Hematopoietic multipotent progenitor cell treated with erythropoietin and hydrocortisone succinate and interleukin-3 and kit ligand, for 15 days (in vitro differentiated cells): Measurements from ENCODE around the gene PDE3B.
"Not testable (repeated sequence)": the region's sequence is repeated elsewhere in the genome, so short reads cannot be mapped to it uniquely, and the experiment has no call there.

Experiments used
- DNase-seq: peaks from one replicate; pipeline ENCODE4 v3.0.0-alpha.2; 2015; ENCODE audit warnings: low spot score

PDE3B gene

GRCh38 chr11:14812757-14813156 is 169.2 kb downstream of the PDE3B start:
- no peak for DNase-seq

- no peak for DNase-seq
These were observed 169.9 kb downstream of the PDE3B start for GRCh38 chr11:14813516-14813915.

GRCh38 chr11:14818779-14819178 is 175.2 kb downstream of the PDE3B start:
- DNase-seq = no peak

- DNase-seq = no peak
These were observed 176.0 kb downstream of the PDE3B start for GRCh38 chr11:14819596-14819995.

GRCh38 chr11:14821031-14821430 is 177.4 kb downstream of the PDE3B start:
- DNase-seq = no peak

- no peak for DNase-seq
These were observed 183.0 kb downstream of the PDE3B start for GRCh38 chr11:14826600-14826999.

- DNase-seq = no peak
These were observed 192.2 kb downstream of the PDE3B start for GRCh38 chr11:14835496-14836492.

DNA sequence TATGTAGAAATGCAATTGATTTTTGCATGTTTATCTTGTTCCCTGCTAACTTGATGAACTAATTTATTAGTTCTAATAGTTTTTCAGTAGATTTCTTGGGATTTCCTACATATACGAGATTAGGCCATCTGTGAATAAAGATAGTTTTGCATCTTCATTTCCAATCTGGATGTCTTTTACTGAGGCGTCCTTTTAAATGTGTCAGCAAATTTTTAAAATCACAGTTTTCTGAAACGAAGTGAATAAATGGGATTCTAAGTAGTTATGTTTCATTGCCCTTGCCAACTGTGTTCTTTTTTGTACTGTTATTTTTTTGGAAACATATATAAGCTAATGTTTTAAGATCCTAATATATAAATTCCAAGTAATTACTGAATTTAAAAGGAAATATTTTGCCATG is 198.4 kb downstream of the PDE3B start:
- DNase-seq = no peak

DNA sequence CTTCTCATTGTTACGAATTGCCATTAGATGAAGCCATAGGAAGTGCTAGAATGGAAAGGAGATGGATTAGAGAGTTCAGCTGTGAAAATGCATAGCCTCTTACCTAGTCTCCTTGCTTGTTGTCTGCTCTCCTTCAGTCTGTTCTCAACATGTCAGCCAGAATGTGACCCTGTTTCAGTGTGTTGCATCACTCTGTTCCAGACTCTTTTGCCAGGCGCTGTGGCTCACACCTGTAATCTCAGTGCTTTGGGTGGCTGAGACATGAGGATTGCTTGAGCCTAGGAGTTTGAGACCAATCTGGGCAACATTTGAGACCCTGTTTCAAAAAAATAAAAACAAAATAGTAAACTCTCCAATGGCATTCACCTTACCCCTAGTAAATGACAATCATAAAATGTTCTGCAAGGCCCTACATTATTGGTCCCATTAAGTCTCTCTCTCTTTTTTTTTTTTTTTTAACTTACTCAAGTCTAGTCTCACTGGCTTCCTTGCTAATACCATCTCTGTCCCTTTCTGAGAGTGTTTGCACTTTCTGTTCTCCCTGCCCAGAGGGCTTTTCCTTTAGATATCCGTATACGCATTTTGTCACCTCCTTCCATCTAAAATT is 209.1 kb downstream of the PDE3B start:
- DNase-seq = no peak

- no peak for DNase-seq
These were observed 210.5 kb downstream of the PDE3B start for GRCh38 chr11:14854057-14854456.

- no peak for DNase-seq
These were observed 212.3 kb downstream of the PDE3B start for GRCh38 chr11:14855890-14856289.

DNA sequence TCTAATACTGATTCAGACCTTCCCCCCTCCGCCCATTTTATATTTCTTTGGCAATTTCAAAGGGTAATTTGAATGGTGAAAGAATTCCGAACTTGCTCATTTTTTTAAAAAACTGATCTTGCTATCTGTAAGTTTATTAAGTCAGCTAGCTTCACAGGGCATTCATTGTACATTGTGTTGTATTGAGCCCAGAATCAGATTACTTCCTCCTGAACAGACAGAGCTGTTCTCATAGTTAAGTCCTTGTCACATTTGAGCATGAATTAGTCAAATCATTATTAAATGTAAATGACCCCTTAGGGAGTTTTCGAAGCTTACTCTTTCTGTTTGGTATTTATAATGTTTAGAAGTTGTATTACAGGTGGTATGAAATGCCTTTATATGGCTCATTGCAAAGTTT is 214.0 kb downstream of the PDE3B start:
- DNase-seq = no peak

DNA sequence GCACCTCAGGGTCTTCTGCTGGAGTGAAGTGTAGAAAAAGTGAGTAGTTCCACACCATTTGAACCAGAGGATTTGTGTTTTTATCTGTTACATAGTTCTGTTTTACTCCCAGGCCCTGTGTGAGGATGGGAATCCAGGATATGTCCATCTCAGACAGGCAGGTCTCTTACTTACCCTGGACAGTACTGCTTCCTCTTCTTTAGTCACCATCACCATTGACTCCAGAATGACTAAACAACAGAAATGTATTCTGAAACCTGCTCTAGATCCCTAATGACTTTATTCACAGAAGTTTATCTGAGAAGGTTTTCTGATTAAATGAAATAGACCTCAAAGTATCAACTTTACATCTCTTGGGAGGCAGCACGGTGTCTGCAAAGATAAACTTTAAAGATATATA is 214.8 kb downstream of the PDE3B start:
- DNase-seq = no peak

DNA sequence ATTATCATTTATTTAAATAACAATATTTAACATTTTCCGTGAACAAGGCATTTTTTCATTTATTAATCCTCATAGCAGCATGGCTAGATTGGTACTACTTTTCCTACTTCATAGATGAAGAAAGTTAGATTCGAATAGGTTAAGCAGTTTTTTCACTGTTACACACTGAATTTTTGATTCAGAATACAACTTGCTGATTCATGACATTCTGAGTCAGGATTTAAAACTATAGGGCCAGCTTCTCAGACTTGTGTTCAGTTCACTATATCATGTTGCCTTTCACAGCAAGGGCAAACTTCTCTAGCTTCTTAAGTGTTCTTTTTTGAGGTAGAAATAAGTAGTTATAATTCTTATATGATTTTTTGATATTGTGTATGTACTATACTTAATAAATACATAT is 216.9 kb downstream of the PDE3B start:
- DNase-seq = no peak

GRCh38 chr11:14861680-14862079 is 218.1 kb downstream of the PDE3B start:
- no peak for DNase-seq

DNA sequence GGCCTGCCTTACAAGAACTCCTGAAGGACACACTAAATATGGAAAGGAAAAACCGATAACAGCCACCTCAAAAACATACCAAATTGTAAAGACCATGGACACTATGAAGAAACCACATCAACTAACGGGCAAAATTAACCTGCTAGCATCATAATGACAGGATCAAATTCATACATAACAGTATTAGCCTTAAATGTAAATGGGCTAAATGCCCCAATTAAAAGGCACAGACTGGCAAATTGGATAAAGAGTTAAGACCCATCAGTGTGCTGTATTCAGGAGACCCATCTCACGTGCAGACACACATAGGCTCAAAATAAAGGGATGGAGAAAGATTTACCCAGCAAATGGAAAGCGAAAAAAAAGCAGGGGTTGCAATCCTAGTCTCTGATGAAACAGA is 220.2 kb downstream of the PDE3B start:
- not testable (repeated sequence) for DNase-seq

DNA sequence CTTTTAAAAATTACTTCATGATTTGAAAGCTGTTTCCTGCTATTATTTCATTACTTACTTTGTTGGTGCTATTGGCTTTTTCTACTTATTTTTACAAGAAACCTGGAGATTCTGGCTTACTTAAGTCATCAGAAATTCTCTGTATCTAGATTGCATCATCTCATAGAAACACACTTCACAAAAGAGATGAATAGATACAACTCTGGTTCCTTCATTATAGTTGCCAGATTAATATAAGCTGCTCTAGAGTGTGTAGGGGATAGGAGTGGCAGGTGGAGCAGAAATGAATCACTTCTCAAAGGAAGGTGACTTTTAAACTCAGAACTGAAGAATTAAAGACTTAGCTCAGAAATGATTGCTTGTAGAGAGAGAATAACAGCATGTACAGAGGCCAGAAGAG is 228.4 kb downstream of the PDE3B start:
- no peak for DNase-seq

DNA sequence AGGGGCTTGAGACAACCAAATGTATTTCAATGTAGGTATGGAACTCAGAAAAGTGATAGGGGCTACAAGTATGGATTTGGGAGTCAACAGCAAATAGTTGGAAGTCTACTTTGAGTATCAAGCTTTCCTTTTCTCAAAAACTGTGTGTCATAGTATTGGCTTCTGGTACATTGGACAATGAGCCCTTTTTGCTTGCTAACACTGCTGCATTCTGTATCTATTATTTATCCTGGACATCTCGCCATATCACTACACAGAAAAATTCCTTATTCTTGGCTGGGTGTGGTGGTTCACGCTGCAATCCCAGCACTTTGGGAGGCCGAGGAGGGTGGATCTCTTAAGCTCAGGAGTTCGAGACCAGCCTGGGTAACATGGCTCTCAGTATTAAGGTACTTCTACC is 230.0 kb downstream of the PDE3B start:
- DNase-seq = no peak

DNA sequence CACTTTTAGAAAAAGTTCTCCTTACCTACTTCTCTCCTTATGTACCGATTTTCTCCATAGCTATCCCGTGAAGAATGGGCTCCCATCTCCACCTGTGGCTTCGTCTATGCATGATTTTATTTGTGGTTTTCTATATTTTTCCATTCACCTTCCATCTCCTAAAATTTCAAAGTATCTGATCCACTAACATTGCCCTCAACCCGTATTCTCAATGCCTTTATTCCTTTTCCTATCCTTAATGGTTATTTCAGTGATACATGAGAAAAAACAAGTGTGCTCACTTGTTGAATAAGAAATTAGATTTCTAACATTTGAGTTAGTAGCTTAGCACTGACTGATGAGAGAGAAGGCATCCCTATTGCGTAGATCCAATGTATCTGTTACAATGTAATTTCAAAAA is 231.6 kb downstream of the PDE3B start:
- DNase-seq = no peak

DNA sequence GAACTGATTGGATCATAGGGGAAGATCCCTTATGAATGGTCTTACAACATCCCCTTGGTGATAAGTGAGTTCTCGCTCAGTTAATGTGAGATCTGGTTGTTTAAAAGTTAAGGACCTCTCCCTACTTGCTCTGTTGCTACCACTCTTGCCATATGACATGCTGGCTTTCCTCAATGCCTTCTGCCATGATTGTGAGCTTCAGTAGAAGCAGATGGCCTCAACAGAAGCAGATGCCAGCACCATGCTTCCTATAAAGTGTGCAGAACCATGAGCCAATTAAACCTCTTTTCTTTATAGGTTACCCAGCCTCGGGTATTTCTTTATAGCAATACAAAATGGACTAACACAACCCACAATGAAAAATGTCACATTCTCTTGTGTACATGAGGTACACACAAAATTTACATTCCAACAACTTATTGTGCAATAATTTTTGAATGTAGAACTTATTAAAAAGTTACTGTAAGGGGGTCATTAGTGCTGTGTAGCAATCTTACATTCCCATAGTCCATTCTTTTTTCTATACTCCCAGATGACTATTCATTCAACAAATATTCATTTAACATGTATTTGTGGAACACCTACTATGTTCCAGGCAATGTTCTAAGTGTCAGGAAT is 238.1 kb downstream of the PDE3B start:
- DNase-seq = no peak

GRCh38 chr11:14882196-14882595 is 238.6 kb downstream of the PDE3B start:
- no peak for DNase-seq

GRCh38 chr11:14883683-14884082 is 240.1 kb downstream of the PDE3B start:
- DNase-seq = not testable (repeated sequence)

GRCh38 chr11:14884667-14885273 is 241.2 kb downstream of the PDE3B start:
- no peak for DNase-seq
